HG03095 (cell line): ENCODE measurements around the gene MBD3.

Experiments
- ATAC-seq: cut with Tn5 transposase; IDR thresholded peaks from one replicate; pipeline ENCODE4 v1.9.1; 2021; ENCODE audit warnings: moderate library complexity; ENCODE audit not compliant: unreplicated experiment

MBD3 gene

GRCh38 chr19:1599460-1599846 is 6.8 kb upstream of the MBD3 start:
- no peak for ATAC-seq

- no peak for ATAC-seq
Observed at GRCh38 chr19:1598777-1599459, 6.3 kb upstream of the MBD3 start.

GRCh38 chr19:1593501-1593772 is 772 bp upstream of the MBD3 start:
- ATAC-seq = no peak

GRCh38 chr19:1592024-1592754 is 476 bp downstream of the MBD3 start:
- ATAC-seq = peak; percentile 47

GRCh38 chr19:1591421-1592023 is 1.1 kb downstream of the MBD3 start:
- no peak for ATAC-seq

- ATAC-seq = no peak
Observed at GRCh38 chr19:1590641-1591397, 1.8 kb downstream of the MBD3 start.

- ATAC-seq = no peak
Observed at GRCh38 chr19:1587872-1588271, 4.8 kb downstream of the MBD3 start.

GRCh38 chr19:1585243-1585580 is 7.5 kb downstream of the MBD3 start:
- ATAC-seq = no peak

GRCh38 chr19:1584500-1585242 is 8.0 kb downstream of the MBD3 start:
- ATAC-seq = no peak

- ATAC-seq = no peak
Observed at GRCh38 chr19:1582201-1582600, 10.5 kb downstream of the MBD3 start.

GRCh38 chr19:1580957-1581356 is 11.7 kb downstream of the MBD3 start:
- ATAC-seq = no peak

GRCh38 chr19:1580382-1580781 is 12.3 kb downstream of the MBD3 start:
- no peak for ATAC-seq

- no peak for ATAC-seq
Observed at GRCh38 chr19:1579222-1579621, 13.4 kb downstream of the MBD3 start.

GRCh38 chr19:1577929-1578618 is 14.6 kb downstream of the MBD3 start:
- no peak for ATAC-seq

- no peak for ATAC-seq
Observed at GRCh38 chr19:1577090-1577928, 15.4 kb downstream of the MBD3 start.

- ATAC-seq = no peak
Observed at GRCh38 chr19:1576242-1577089, 16.2 kb downstream of the MBD3 start.

GRCh38 chr19:1575323-1576241 is 17.1 kb downstream of the MBD3 start:
- ATAC-seq = no peak
